GM19043 (cell line): ENCODE data around the gene LY6G5B.

Source experiments
- ATAC-seq: cut with Tn5 transposase; IDR thresholded peaks from one replicate; pipeline ENCODE4 v1.9.1; 2021; ENCODE audit warnings: low read depth; ENCODE audit not compliant: unreplicated experiment

Gene LY6G5B

GRCh38 chr6:31669676-31670075 is at the start of gene LY6G5B:
Gene LY6G5B (plus strand): TSS chr6:31669976. CDS start chr6:31670951, 975 bp downstream.
- ATAC-seq, result no peak

- peak; percentile 3 for ATAC-seq
These were observed 49.0 kb upstream of the LY6G5B start, which contains the start of gene PRRC2A for GRCh38 chr6:31620586-31621319. Gene PRRC2A (plus strand): TSS chr6:31620715. CDS start chr6:31622790, 2,075 bp downstream.

- ATAC-seq, result no peak
These were observed 48.3 kb upstream of the LY6G5B start for GRCh38 chr6:31621320-31621939.

GRCh38 chr6:31621991-31622390 is 47.8 kb upstream of the LY6G5B start:
- no peak for ATAC-seq

- ATAC-seq, result no peak
These were observed 47.1 kb upstream of the LY6G5B start for GRCh38 chr6:31622684-31623091.

GRCh38 chr6:31624070-31624469 is 45.7 kb upstream of the LY6G5B start:
- no peak for ATAC-seq

- no peak for ATAC-seq
These were observed 42.8 kb upstream of the LY6G5B start for GRCh38 chr6:31626952-31627351.

- ATAC-seq, result no peak
These were observed 42.0 kb upstream of the LY6G5B start for GRCh38 chr6:31627690-31628287.

GRCh38 chr6:31629014-31629413 is 40.8 kb upstream of the LY6G5B start:
- no peak for ATAC-seq

GRCh38 chr6:31630177-31630934 is 39.4 kb upstream of the LY6G5B start:
- no peak for ATAC-seq

GRCh38 chr6:31631209-31631608 is 38.6 kb upstream of the LY6G5B start:
- no peak for ATAC-seq

GRCh38 chr6:31631681-31632278 is 38.0 kb upstream of the LY6G5B start:
- ATAC-seq, result no peak

GRCh38 chr6:31632279-31632946 is 37.4 kb upstream of the LY6G5B start:
- no peak for ATAC-seq

GRCh38 chr6:31633447-31633846 is 36.3 kb upstream of the LY6G5B start:
- ATAC-seq, result no peak

- no peak for ATAC-seq
These were observed 35.6 kb upstream of the LY6G5B start for GRCh38 chr6:31634131-31634530.

GRCh38 chr6:31634969-31635575 is 34.7 kb upstream of the LY6G5B start:
- ATAC-seq, result no peak

- ATAC-seq, result no peak
These were observed 32.8 kb upstream of the LY6G5B start for GRCh38 chr6:31636698-31637596.

GRCh38 chr6:31639043-31639442 is 30.7 kb upstream of the LY6G5B start:
- ATAC-seq, result no peak

- no peak for ATAC-seq
These were observed 30.3 kb upstream of the LY6G5B start for GRCh38 chr6:31639449-31639861.
